MM.1S (cell line): ENCODE data around the gene SASS6.

Experiments used
- DNase-seq: peaks from one replicate; pipeline ENCODE4 v3.0.0-alpha.2; 2015
- H2AFZ ChIP-seq: fragments of 300-600 bp; sonication (generic); 2 replicates; pipeline ENCODE4 v1.6.0; 2016; ENCODE audit warnings: antibody characterized with exemption, low read length
- H3F3A ChIP-seq: fragments of 300-600 bp; sonication (generic); 2 replicates; pipeline ENCODE4 v1.6.1; 2016; ENCODE audit warnings: mild to moderate bottlenecking, antibody characterized with exemption, low read length, moderate library complexity, mixed read lengths; ENCODE audit not compliant: insufficient read depth
- H3K27ac ChIP-seq: fragments of 300-600 bp; sonication (generic); 2 replicates; pipeline ENCODE4 v1.5.1; 2016; ENCODE audit warnings: mild to moderate bottlenecking, low read length
- H3K27me3 ChIP-seq: fragments of 300-600 bp; sonication (generic); replicated peaks from 2 replicates; pipeline ENCODE4 v1.6.0; 2016; ENCODE audit warnings: low read length; ENCODE audit not compliant: insufficient read depth
- H3K36me3 ChIP-seq: fragments of 300-600 bp; sonication (generic); replicated peaks from 2 replicates; pipeline ENCODE4 v1.6.1; 2016; ENCODE audit warnings: mild to moderate bottlenecking, low read length, mixed read lengths; ENCODE audit not compliant: insufficient read depth
- H3K4me1 ChIP-seq: fragments of 300-600 bp; sonication (generic); 2 replicates; pipeline ENCODE4 v1.6.1; 2016; ENCODE audit warnings: low read length, mixed read lengths
- H3K4me2 ChIP-seq: fragments of 300-600 bp; sonication (generic); 2 replicates; pipeline ENCODE4 v1.6.0; 2016; ENCODE audit warnings: low read depth, low read length
- H3K4me3 ChIP-seq: fragments of 300-600 bp; sonication (generic); 2 replicates; pipeline ENCODE4 v1.5.1; 2016; ENCODE audit warnings: low read length, mixed read lengths
- H3K79me2 ChIP-seq: fragments of 300-600 bp; sonication (generic); 2 replicates; pipeline ENCODE4 v1.6.1; 2016; ENCODE audit warnings: mixed run types, low read length, mixed read lengths
- H3K9ac ChIP-seq: fragments of 300-600 bp; sonication (generic); 2 replicates; pipeline ENCODE4 v1.6.1; 2016; ENCODE audit warnings: low read length, mixed read lengths
- H3K9me2 ChIP-seq: fragments of 300-600 bp; sonication (generic); replicated peaks from 2 replicates; pipeline ENCODE4 v1.6.1; 2016; ENCODE audit warnings: mild to moderate bottlenecking, low read length, mixed read lengths; ENCODE audit not compliant: insufficient read depth
- H3K9me3 ChIP-seq: fragments of 300-600 bp; sonication (generic); replicated peaks from 2 replicates; pipeline ENCODE4 v1.6.1; 2016; ENCODE audit warnings: mild to moderate bottlenecking, low read length, mixed read lengths; ENCODE audit not compliant: insufficient read depth
- H4K20me1 ChIP-seq: fragments of 300-600 bp; sonication (generic); 2 replicates; pipeline ENCODE4 v1.6.1; 2016; ENCODE audit warnings: mild to moderate bottlenecking, low read length, moderate library complexity, mixed read lengths; ENCODE audit not compliant: insufficient read depth
- EZH2 ChIP-seq: fragments of 300-600 bp; sonication (generic); optimal IDR thresholded peaks from 2 replicates; pipeline ENCODE3; 2017; ENCODE audit warnings: low read depth, mild to moderate bottlenecking, antibody characterized with exemption, low read length, mixed read lengths
- EZH2phosphoT487 ChIP-seq: fragments of 300-600 bp; sonication (generic); IDR thresholded peaks from 2 replicates; pipeline ENCODE4 v1.6.1; 2018; ENCODE audit warnings: antibody characterized with exemption, low read length
- TF ChIP-seq, protein P1 (sequence below): fragments of 300-600 bp; sonication (generic); IDR thresholded peaks from 2 replicates; pipeline ENCODE4 v1.5.1; 2016; ENCODE audit warnings: antibody characterized with exemption, low read length, mixed read lengths

Gene SASS6

DNA sequence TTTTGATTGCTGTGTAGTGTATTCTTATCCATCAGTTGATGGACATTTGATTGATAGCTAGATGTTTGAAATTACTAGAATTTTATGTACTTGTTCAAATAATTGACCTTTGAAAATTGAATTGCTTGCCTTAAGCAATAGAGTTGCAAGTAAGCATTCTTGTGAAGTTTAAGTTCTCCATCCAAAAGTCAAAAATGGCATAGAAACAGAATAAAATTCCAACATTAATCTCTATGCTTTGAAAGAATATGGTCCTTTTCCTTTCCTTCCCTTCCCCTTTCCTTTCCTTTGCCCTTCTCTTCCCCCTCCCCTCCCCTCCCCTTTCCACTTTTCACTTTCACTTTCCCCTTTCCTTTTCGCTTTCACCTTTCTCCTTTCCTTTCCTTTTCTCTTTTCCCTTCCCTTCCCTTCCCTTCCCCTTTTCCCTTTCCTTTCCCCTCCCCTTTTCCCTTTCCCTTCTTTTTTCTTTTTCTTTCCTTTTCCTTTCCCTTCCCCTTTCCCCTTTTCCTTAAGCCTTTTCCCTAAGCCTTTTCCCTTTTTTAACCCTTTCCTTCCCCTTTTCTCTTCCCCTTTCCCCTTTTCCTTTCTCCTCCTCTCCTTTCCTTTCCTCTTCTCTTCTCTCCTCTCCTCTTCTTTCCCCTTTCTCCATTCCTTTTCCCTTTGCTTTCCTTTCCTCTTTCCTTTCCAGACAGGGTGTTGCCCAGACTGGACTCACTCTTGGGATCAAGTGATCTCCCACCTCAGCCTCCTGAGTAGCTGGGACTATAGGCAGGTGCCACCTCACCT is 67.4 kb downstream of the SASS6 start:
- H2AFZ ChIP-seq = no peak overlapping the region
- H3K9ac ChIP-seq = no peak overlapping the region
- no peak overlapping the region for H3K4me3 ChIP-seq
- H3K4me2 ChIP-seq = no peak overlapping the region
- H3K9me3 ChIP-seq = no peaks in the 10 kb centered on the region
- no peaks in the 10 kb centered on the region for H3K27me3 ChIP-seq
- H3K36me3 ChIP-seq = no peaks in the 10 kb centered on the region
- DNase-seq = no peak
- H3K9me2 ChIP-seq = no peaks in the 10 kb centered on the region
- TF ChIP-seq EZH2 = no peak
- no peaks in the 10 kb centered on the region for H3F3A ChIP-seq
- 0 out of 2 replicates have a peak, but pooled peaks cover 2% of the 10 kb centered on the region for H3K79me2 ChIP-seq
- no peak overlapping the region for H3K27ac ChIP-seq
- H3K4me1 ChIP-seq = no peaks in the 10 kb centered on the region
- H4K20me1 ChIP-seq = no peaks in the 10 kb centered on the region

- no peak for DNase-seq
- Histone ChIP-seq H4K20me1 (no peaks in the 10 kb centered on the region), H3K79me2 (0 out of 2 replicates have a peak, but pooled peaks cover 7% of the 10 kb centered on the region), H3K9me3 (no peaks in the 10 kb centered on the region), H3K4me2 (no peak overlapping the region), H3K9ac (no peak overlapping the region), H3K4me1 (no peaks in the 10 kb centered on the region), H3K27ac (no peak overlapping the region), H3K9me2 (no peaks in the 10 kb centered on the region), H3K4me3 (no peak overlapping the region), H3F3A (no peaks in the 10 kb centered on the region), H2AFZ (no peak overlapping the region), H3K27me3 (no peaks in the 10 kb centered on the region), H3K36me3 (no peaks in the 10 kb centered on the region; the same call in 1 of the 2 replicates)
- no peak for TF ChIP-seq EZH2phosphoT487
- no peak for TF ChIP-seq EZH2
- TF ChIP-seq, protein P1, sequence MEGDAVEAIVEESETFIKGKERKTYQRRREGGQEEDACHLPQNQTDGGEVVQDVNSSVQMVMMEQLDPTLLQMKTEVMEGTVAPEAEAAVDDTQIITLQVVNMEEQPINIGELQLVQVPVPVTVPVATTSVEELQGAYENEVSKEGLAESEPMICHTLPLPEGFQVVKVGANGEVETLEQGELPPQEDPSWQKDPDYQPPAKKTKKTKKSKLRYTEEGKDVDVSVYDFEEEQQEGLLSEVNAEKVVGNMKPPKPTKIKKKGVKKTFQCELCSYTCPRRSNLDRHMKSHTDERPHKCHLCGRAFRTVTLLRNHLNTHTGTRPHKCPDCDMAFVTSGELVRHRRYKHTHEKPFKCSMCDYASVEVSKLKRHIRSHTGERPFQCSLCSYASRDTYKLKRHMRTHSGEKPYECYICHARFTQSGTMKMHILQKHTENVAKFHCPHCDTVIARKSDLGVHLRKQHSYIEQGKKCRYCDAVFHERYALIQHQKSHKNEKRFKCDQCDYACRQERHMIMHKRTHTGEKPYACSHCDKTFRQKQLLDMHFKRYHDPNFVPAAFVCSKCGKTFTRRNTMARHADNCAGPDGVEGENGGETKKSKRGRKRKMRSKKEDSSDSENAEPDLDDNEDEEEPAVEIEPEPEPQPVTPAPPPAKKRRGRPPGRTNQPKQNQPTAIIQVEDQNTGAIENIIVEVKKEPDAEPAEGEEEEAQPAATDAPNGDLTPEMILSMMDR = no peak
Measured at GRCh38 chr1:100061681-100062080, 71.0 kb downstream of the SASS6 start.

GRCh38 chr1:100053727-100054126 is 79.0 kb downstream of the SASS6 start:
- Histone ChIP-seq H3K9me3 (no peaks in the 10 kb centered on the region), H3K4me2 (no peak overlapping the region), H3K79me2 (peaks cover 58% of the 10 kb centered on the region), H3K9me2 (no peaks in the 10 kb centered on the region), H3K27me3 (no peaks in the 10 kb centered on the region), H3K4me3 (no peak overlapping the region), H4K20me1 (no peaks in the 10 kb centered on the region), H3F3A (no peaks in the 10 kb centered on the region), H2AFZ (no peak overlapping the region), H3K36me3 (no peaks in the 10 kb centered on the region; the same call in 1 of the 2 replicates), H3K27ac (no peak overlapping the region), H3K4me1 (no peaks in the 10 kb centered on the region), H3K9ac (no peak overlapping the region)
- DNase-seq = no peak
- TF ChIP-seq EZH2 (no peak), EZH2phosphoT487 (no peak)
- TF ChIP-seq, protein P1 = no peak

DNA sequence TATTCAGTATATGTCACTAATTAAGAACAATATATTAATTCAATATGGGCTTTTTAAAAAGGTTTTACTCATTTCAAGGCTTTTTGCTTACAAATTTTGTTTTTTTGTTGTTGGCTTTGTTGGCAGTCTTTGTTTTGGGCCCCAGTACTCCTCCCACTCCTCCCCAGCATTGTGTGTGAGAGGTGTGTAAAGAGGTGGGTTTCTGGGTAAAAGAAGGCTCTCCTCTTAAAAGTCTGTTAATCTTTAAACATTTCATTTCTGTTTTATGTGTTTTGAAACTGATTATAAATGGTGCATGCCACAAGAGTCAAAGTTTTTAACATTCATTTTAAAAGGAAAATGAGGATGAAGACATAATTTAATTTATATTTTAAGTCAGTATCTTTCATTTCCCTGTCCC is 79.6 kb downstream of the SASS6 start:
- no peak overlapping the region for H3K9ac ChIP-seq
- no peak overlapping the region for H3K4me2 ChIP-seq
- H3F3A ChIP-seq = no peaks in the 10 kb centered on the region
- H3K27ac ChIP-seq = no peak overlapping the region
- H3K4me1 ChIP-seq = no peaks in the 10 kb centered on the region
- no peak for DNase-seq
- no peaks in the 10 kb centered on the region for H4K20me1 ChIP-seq
- no peak overlapping the region for H2AFZ ChIP-seq
- no peak overlapping the region for H3K4me3 ChIP-seq
- H3K36me3 ChIP-seq = no peaks in the 10 kb centered on the region
- no peak for TF ChIP-seq EZH2
- TF ChIP-seq, protein P1 = no peak
- TF ChIP-seq EZH2phosphoT487 = no peak
- H3K27me3 ChIP-seq = no peaks in the 10 kb centered on the region
- H3K79me2 ChIP-seq = peaks cover 64% of the 10 kb centered on the region
- H3K9me3 ChIP-seq = no peaks in the 10 kb centered on the region
- no peaks in the 10 kb centered on the region for H3K9me2 ChIP-seq
